Muscle layer of duodenum (tissue), 2 donors: ENCODE data around the gene PCSK4.

Source experiments
- H3K27ac ChIP-seq: one replicate; pipeline ENCODE4 v1.7.0; 2013; ENCODE audit warnings: mild to moderate bottlenecking, low read length
- H3K27me3 ChIP-seq: one replicate; pipeline ENCODE4 v1.7.0; 2013; ENCODE audit warnings: low read depth, mild to moderate bottlenecking, control low read depth, low read length
- H3K36me3 ChIP-seq, 2 donors: one replicate each; pipeline ENCODE4 v1.7.0; 2013; ENCODE audit warnings: low read length in 2 of 2, control low read depth in 1 of 2, mild to moderate bottlenecking in 1 of 2; ENCODE audit not compliant: insufficient read depth in 2 of 2, control insufficient read depth in 1 of 2
- H3K4me1 ChIP-seq, 2 donors: one replicate each; pipeline ENCODE4 v1.7.0; 2013; ENCODE audit warnings: low read length in 2 of 2, mild to moderate bottlenecking in 2 of 2, control low read depth in 1 of 2, moderate library complexity in 1 of 2; ENCODE audit not compliant: insufficient read depth in 2 of 2, control insufficient read depth in 1 of 2
- H3K4me3 ChIP-seq, 2 donors: one replicate each; pipeline ENCODE4 v1.7.0; 2013; ENCODE audit warnings: low read length in 2 of 2, low read depth in 1 of 2, mild to moderate bottlenecking in 1 of 2
- H3K9me3 ChIP-seq, 2 donors: one replicate each; pipeline ENCODE4 v1.7.0; 2013; ENCODE audit warnings: low read length in 2 of 2, control low read depth in 1 of 2, mild to moderate bottlenecking in 1 of 2; ENCODE audit not compliant: control insufficient read depth in 1 of 2
- donor health status: healthy.

The PCSK4 gene

GRCh38 chr19:1471010-1471514, 19.1 kb downstream of the PCSK4 start:
- peaks cover 42% of the 10 kb centered on the region for H3K27me3 ChIP-seq
- H3K27ac ChIP-seq = no peak overlapping the region
- no peaks in the 10 kb centered on the region for H3K9me3 ChIP-seq
- peak overlapping the region in 1 of 2 donors; percentile 68 for H3K4me3 ChIP-seq
- peaks cover 0 to 72% of the 10 kb centered on the region in 2 donors for H3K4me1 ChIP-seq
- H3K36me3 ChIP-seq = peaks cover 0 to 18% of the 10 kb centered on the region in 2 donors

GRCh38 chr19:1470305-1471009, 19.7 kb downstream of the PCSK4 start:
- peaks cover 0 to 78% of the 10 kb centered on the region in 2 donors for H3K4me1 ChIP-seq
- H3K27me3 ChIP-seq = peaks cover 42% of the 10 kb centered on the region
- peak overlapping the region in 1 of 2 donors; percentile 68 for H3K4me3 ChIP-seq
- H3K36me3 ChIP-seq = peaks cover 0 to 12% of the 10 kb centered on the region in 2 donors
- H3K27ac ChIP-seq = no peak overlapping the region
- no peaks in the 10 kb centered on the region for H3K9me3 ChIP-seq

- peaks cover 42% of the 10 kb centered on the region for H3K27me3 ChIP-seq
- no peak overlapping the region for H3K27ac ChIP-seq
- H3K9me3 ChIP-seq = no peaks in the 10 kb centered on the region
- H3K4me3 ChIP-seq = peak overlapping the region in 1 of 2 donors; percentile 68
- peaks cover 0 to 80% of the 10 kb centered on the region in 2 donors for H3K4me1 ChIP-seq
- H3K36me3 ChIP-seq = peaks cover 0 to 7% of the 10 kb centered on the region in 2 donors
Measured at GRCh38 chr19:1470055-1470304, 20.2 kb downstream of the PCSK4 start.

GRCh38 chr19:1469255-1470054, 20.7 kb downstream of the PCSK4 start:
- H3K9me3 ChIP-seq = no peaks in the 10 kb centered on the region
- H3K27ac ChIP-seq = no peak overlapping the region
- H3K4me3 ChIP-seq = peak overlapping the region in 1 of 2 donors; percentile 68
- peaks cover 0 to 76% of the 10 kb centered on the region in 2 donors for H3K4me1 ChIP-seq
- H3K27me3 ChIP-seq = peaks cover 42% of the 10 kb centered on the region
- peaks cover 0 to 2% of the 10 kb centered on the region in 2 donors for H3K36me3 ChIP-seq

- H3K9me3 ChIP-seq = no peaks in the 10 kb centered on the region
- peaks cover 42% of the 10 kb centered on the region for H3K27me3 ChIP-seq
- H3K4me1 ChIP-seq = peaks cover 0 to 75% of the 10 kb centered on the region in 2 donors
- H3K4me3 ChIP-seq = peak overlapping the region in 1 of 2 donors; percentile 32
- no peak overlapping the region for H3K27ac ChIP-seq
- H3K36me3 ChIP-seq = no peaks in the 10 kb centered on the region
Measured at GRCh38 chr19:1468821-1469254, 21.3 kb downstream of the PCSK4 start.

- Histone ChIP-seq H3K27ac (no peak overlapping the region), H3K4me1 (peaks cover 0 to 72% of the 10 kb centered on the region in 2 donors), H3K9me3 (no peaks in the 10 kb centered on the region), H3K4me3 (peak overlapping the region in 1 of 2 donors; percentile 32), H3K27me3 (peaks cover 42% of the 10 kb centered on the region), H3K36me3 (no peaks in the 10 kb centered on the region)
Measured at GRCh38 chr19:1468274-1468820, 21.8 kb downstream of the PCSK4 start.

GRCh38 chr19:1467490-1468273, 22.5 kb downstream of the PCSK4 start:
- Histone ChIP-seq H3K27ac (no peak overlapping the region), H3K36me3 (no peaks in the 10 kb centered on the region), H3K4me3 (peak overlapping the region in 1 of 2 donors; percentile 32), H3K9me3 (no peaks in the 10 kb centered on the region), H3K4me1 (peaks cover 0 to 66% of the 10 kb centered on the region in 2 donors), H3K27me3 (peaks cover 41% of the 10 kb centered on the region)

GRCh38 chr19:1467215-1467489, 23.0 kb downstream of the PCSK4 start:
- Histone ChIP-seq H3K4me3 (no peak overlapping the region), H3K4me1 (peaks cover 0 to 63% of the 10 kb centered on the region in 2 donors), H3K36me3 (no peaks in the 10 kb centered on the region), H3K27ac (no peak overlapping the region), H3K9me3 (no peaks in the 10 kb centered on the region), H3K27me3 (peaks cover 36% of the 10 kb centered on the region)

- H3K9me3 ChIP-seq = no peaks in the 10 kb centered on the region
- no peak overlapping the region for H3K27ac ChIP-seq
- no peak overlapping the region for H3K4me3 ChIP-seq
- peaks cover 0 to 58% of the 10 kb centered on the region in 2 donors for H3K4me1 ChIP-seq
- H3K36me3 ChIP-seq = no peaks in the 10 kb centered on the region
- peaks cover 31% of the 10 kb centered on the region for H3K27me3 ChIP-seq
Measured at GRCh38 chr19:1466461-1467214, 23.5 kb downstream of the PCSK4 start.

- no peak overlapping the region for H3K4me3 ChIP-seq
- peaks cover 25% of the 10 kb centered on the region for H3K27me3 ChIP-seq
- H3K27ac ChIP-seq = no peak overlapping the region
- H3K9me3 ChIP-seq = no peaks in the 10 kb centered on the region
- peaks cover 0 to 1% of the 10 kb centered on the region in 2 donors for H3K36me3 ChIP-seq
- H3K4me1 ChIP-seq = peaks cover 0 to 52% of the 10 kb centered on the region in 2 donors
Measured at GRCh38 chr19:1466018-1466460, 24.1 kb downstream of the PCSK4 start.
